Nephron (organoid): ENCODE results near the gene INTS7.
A peak's percentile ranks its signal among the peaks of the same experiment; 100 is the strongest.

Experiments used
- H3K27ac Mint-ChIP-seq, 3 experiments: 2 replicates each; pipeline ENCODE4 v1.8.0; 2020; ENCODE audit warnings: mixed read lengths in 3 of 3, mild to moderate bottlenecking in 2 of 3, moderate library complexity in 1 of 3
- H3K27me3 Mint-ChIP-seq: 2 replicates; pipeline ENCODE4 v1.8.0; 2021; ENCODE audit warnings: low read depth, mild to moderate bottlenecking, moderate library complexity, mixed read lengths
- H3K36me3 Mint-ChIP-seq: 2 replicates; pipeline ENCODE4 v1.8.0; 2020; ENCODE audit warnings: low read depth, mixed read lengths
- H3K4me1 Mint-ChIP-seq: 2 replicates; pipeline ENCODE4 v1.8.0; 2020; ENCODE audit warnings: mixed read lengths
- H3K4me3 Mint-ChIP-seq, 3 experiments: 2 replicates each; pipeline ENCODE4 v1.8.0; 2020; ENCODE audit warnings: mild to moderate bottlenecking in 3 of 3, mixed read lengths in 3 of 3, moderate library complexity in 2 of 3
- H3K9me3 Mint-ChIP-seq: 2 replicates; pipeline ENCODE4 v1.8.0; 2020; ENCODE audit warnings: mixed read lengths
- TF ChIP-seq, protein P1 (sequence below), 3 experiments: fragments of 200-600 bp; sonication (generic); IDR thresholded peaks; one replicate each; pipeline ENCODE4 v1.5.0; 2021; ENCODE audit warnings: antibody characterized with exemption in 3 of 3; ENCODE audit not compliant: unreplicated experiment in 3 of 3

The INTS7 gene

DNA sequence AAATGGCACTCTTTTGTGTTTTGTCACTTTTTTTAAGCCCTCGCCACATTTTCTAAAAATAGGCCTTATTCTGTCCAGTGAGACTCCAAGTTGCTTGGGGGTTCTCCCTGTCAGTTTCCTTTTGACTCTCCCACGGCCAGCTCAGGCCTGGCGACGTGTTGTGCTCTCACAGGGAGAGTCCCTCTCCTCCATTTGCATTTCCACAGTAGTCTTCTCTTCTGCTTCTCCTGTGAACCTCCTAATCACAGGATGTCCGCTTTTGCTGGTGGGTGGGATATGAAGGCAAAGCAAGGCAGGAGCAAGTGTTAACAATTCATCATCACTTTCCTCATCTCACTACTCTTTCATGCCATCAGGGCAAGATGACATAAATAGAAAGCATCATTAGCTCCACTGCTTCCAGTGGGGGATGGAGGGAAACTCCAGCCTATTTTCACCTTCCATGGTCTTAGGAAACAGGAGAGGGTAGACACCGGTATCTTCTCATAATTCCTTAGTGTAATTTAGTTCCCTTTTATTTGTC lies 99.8 kb downstream of the INTS7 start:
- TF ChIP-seq, protein P1, sequence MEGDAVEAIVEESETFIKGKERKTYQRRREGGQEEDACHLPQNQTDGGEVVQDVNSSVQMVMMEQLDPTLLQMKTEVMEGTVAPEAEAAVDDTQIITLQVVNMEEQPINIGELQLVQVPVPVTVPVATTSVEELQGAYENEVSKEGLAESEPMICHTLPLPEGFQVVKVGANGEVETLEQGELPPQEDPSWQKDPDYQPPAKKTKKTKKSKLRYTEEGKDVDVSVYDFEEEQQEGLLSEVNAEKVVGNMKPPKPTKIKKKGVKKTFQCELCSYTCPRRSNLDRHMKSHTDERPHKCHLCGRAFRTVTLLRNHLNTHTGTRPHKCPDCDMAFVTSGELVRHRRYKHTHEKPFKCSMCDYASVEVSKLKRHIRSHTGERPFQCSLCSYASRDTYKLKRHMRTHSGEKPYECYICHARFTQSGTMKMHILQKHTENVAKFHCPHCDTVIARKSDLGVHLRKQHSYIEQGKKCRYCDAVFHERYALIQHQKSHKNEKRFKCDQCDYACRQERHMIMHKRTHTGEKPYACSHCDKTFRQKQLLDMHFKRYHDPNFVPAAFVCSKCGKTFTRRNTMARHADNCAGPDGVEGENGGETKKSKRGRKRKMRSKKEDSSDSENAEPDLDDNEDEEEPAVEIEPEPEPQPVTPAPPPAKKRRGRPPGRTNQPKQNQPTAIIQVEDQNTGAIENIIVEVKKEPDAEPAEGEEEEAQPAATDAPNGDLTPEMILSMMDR (IDR thresholded peaks at IDR 0.05; ENCODE audit: unreplicated experiment in 3 of 3): no peak
- no peak overlapping the region for H3K27ac Mint-ChIP-seq
- H3K4me1 Mint-ChIP-seq: peaks cover 22% of the 10 kb centered on the region
- H3K4me3 Mint-ChIP-seq: no peak overlapping the region
- no peaks in the 10 kb centered on the region for H3K9me3 Mint-ChIP-seq
- H3K27me3 Mint-ChIP-seq: peaks cover 3% of the 10 kb centered on the region
- peaks cover 2% of the 10 kb centered on the region for H3K36me3 Mint-ChIP-seq

DNA sequence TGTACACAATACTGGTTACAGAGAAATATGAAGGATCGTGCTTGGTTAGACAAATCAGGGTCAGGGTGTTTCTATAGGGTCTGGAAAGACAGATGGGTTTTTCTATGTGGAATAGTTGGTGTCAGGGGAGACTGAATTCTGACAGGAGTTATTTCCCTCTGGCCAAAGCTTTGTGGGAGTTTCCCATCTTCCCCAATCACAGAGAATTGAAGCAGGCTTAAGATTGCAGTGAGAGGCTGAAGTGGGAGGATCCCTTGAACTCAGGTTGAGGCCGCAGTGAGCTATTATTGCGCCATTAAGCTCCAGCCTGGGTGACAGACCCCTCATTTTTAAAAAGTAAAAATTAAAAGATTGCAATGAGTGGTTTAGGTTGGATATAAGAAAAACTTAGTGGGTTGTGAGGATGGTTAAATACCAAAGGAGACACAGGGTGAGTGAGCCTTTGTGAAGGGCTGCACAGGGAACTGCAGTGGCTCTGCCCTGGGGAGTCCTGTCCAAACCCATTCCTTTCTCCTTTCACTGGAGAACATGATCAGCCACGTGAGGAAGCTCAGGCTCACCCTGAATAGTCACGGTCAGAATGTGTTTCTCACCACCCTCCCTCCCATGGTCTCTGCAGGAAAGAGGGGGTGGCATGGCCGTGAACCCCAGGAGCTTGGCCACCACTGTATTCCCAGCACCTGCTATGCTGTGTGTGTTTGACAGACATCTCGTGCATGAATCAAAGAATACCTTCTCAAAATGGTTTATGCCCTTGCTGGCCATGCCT lies 101.2 kb downstream of the INTS7 start:
- H3K27ac Mint-ChIP-seq: no peak overlapping the region
- no peaks in the 10 kb centered on the region for H3K9me3 Mint-ChIP-seq
- H3K4me1 Mint-ChIP-seq: peaks cover 22% of the 10 kb centered on the region
- peaks cover 3% of the 10 kb centered on the region for H3K27me3 Mint-ChIP-seq
- no peaks in the 10 kb centered on the region for H3K36me3 Mint-ChIP-seq
- H3K4me3 Mint-ChIP-seq: no peak overlapping the region
- TF ChIP-seq, protein P1 (IDR thresholded peaks at IDR 0.05; ENCODE audit: unreplicated experiment in 3 of 3): no peak

DNA sequence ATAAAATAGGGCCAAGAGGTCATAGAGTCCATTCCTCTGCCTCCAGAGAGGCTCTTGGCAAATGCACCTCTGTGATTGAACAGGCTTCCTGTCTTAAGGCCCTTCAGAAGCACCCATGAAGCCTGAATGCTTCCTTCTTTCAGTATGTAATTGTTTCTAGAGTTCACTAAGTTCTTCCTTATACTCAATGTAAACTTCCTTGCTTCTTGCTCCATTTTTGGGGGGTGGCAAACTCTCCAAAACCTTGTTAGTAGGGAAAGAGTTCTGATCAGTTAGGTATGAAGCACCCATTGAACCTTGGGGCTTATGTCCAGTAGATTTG lies 102.5 kb downstream of the INTS7 start:
- Mint-ChIP-seq H3K4me3 (no peak overlapping the region), H3K4me1 (peaks cover 22% of the 10 kb centered on the region), H3K27ac (peak overlapping the region in 1 of 3 experiments; percentile 41), H3K36me3 (no peaks in the 10 kb centered on the region), H3K9me3 (no peaks in the 10 kb centered on the region), H3K27me3 (peaks cover 3% of the 10 kb centered on the region)
- TF ChIP-seq, protein P1 (IDR thresholded peaks at IDR 0.05; ENCODE audit: unreplicated experiment in 3 of 3): no peak

DNA sequence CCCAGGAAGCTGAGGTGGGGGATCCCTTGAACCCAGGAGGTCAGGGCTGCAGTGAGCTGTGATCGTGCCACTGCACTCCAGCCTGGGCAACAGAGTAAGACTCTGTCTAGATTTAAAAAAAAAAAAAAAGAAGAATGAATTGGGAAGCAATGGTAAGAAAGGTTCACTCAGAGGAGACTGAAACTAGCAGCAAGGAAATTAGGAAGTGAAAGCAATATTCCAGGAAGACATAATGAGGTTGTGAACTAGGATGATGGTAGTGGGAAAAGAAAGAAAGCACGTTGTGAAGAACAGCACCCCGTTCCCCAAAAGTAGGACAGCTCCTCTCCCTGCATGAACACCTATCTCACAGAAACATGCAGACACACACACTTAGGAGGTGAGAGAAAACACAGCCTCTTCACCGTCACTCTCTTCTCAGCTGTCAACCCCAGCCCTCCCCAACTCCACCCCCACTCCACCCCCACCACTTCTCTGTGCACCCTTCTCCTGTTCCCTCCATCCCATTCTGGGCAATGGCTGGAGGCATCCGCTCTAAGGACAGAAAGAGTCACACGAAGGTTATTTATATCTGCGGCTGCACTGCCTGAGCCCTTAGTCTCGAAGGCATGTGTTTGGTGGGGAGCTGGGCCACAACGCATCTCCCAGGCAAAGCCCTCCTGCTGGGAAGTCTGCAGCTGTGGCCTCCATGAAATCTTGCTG lies 103.0 kb downstream of the INTS7 start:
- TF ChIP-seq, protein P1 (IDR thresholded peaks at IDR 0.05; ENCODE audit: unreplicated experiment in 3 of 3): no peak
- H3K27me3 Mint-ChIP-seq: peaks cover 3% of the 10 kb centered on the region
- H3K4me3 Mint-ChIP-seq: no peak overlapping the region
- H3K27ac Mint-ChIP-seq: peak overlapping the region in 1 of 3 experiments; percentile 41
- H3K9me3 Mint-ChIP-seq: no peaks in the 10 kb centered on the region
- no peaks in the 10 kb centered on the region for H3K36me3 Mint-ChIP-seq
- H3K4me1 Mint-ChIP-seq: peaks cover 22% of the 10 kb centered on the region

DNA sequence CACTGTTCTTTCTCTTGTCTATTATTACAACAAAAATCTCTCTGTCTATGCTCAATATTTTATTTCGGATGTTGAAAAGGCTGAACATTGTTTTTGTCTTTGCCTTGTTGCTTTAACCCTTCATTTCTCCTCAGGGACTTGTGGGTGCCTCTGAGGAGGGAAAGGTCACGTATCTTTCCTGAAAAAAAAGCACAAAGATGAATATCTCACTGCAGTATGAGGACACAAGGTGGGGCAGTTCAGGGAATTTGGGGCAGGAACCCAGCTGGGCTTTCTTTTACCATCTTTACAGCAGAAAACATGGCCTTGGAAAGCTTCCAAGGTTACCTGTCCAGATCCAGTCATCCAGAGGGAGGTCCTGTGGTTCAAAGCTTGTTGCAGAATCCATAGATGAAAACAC lies 105.7 kb downstream of the INTS7 start:
- Mint-ChIP-seq H3K9me3 (no peaks in the 10 kb centered on the region), H3K4me1 (peaks cover 20% of the 10 kb centered on the region), H3K27ac (no peak overlapping the region), H3K36me3 (no peaks in the 10 kb centered on the region), H3K27me3 (peaks cover 3% of the 10 kb centered on the region), H3K4me3 (no peak overlapping the region)
- TF ChIP-seq, protein P1 (IDR thresholded peaks at IDR 0.05; ENCODE audit: unreplicated experiment in 3 of 3): no peak
